ENCODE data around the gene CNTNAP2. TPM values are rescaled to one million over a fixed set of nuclear protein-coding genes. Genes with fewer than 3 reads are reported as not detected.

Gene CNTNAP2
- total RNA-seq, 2 experiments from 2014 or later, result 0.28 TPM; not detected in 1

- TF ChIP-seq CTCF (conservative IDR thresholded peaks at IDR 0.05; ENCODE audit: low read length) (no peak), EZH2phosphoT487 (IDR thresholded peaks at IDR 0.05; ENCODE audit: borderline replicate concordance, low read depth, low read length) (no peak)
- Histone ChIP-seq H2AFZ (ENCODE audit: low read length) (no peak overlapping the region), H3K4me1 (ENCODE audit: insufficient read depth, low read length, poor library complexity, severe bottlenecking) (no peaks in the 10 kb centered on the region), H3K4me2 (ENCODE audit: low read length) (no peak overlapping the region), H3K4me3 (ENCODE audit: low read depth, low read length, poor library complexity, severe bottlenecking) (no peak overlapping the region), H3K79me2 (ENCODE audit: insufficient read depth, low read depth, low read length) (no peaks in the 10 kb centered on the region), H3K36me3 (ENCODE audit: insufficient read depth, low read length) (no peaks in the 10 kb centered on the region), H3K9me2 (ENCODE audit: insufficient read depth, low read length) (no peaks in the 10 kb centered on the region), H3K9me3 (ENCODE audit: low read length) (no peaks in the 10 kb centered on the region), H4K20me1 (ENCODE audit: insufficient read depth, low read length) (no peaks in the 10 kb centered on the region), H3K27ac (ENCODE audit: low read depth, low read length, poor library complexity, severe bottlenecking) (no peak overlapping the region)
- ChIA-PET POLR2A (no interaction called here), CTCF (ENCODE audit: unreplicated experiment) (no interaction called here)
- DNase-seq (ENCODE audit: low spot score), result no peak
- BruUV-seq (replicated peaks), result no TSS peak
- intact Hi-C loops (cut with micrococcal nuclease; ENCODE audit: unreplicated experiment), result no loop called here
Observed at GRCh38 chr7:146539836-146540235, 423.2 kb downstream of the CNTNAP2 start.

DNA sequence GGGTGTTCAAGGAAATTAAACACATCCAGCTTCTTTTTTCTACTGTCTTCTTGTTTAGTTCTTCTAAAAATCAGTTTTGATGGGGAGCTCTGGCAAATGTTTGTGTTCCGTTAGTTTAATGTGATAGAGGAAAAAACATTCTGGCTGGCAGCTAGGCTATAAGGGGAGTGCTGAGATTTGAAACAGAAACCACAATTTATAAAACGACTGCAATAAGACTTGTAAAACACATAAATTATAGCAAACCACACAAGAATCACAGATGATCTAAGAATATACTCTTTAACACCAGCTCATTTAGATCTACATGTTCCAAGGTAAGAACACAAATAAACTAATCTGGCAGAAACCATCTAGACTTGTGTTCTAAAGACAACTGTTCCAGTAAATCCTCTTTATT is 425.5 kb downstream of the CNTNAP2 start:
- H4K20me1 ChIP-seq (ENCODE audit: insufficient read depth, low read length), result no peaks in the 10 kb centered on the region
- no peaks in the 10 kb centered on the region for H3K79me2 ChIP-seq (ENCODE audit: insufficient read depth, low read depth, low read length)
- no TSS peak for BruUV-seq (replicated peaks)
- H3K9me3 ChIP-seq (ENCODE audit: low read length), result no peaks in the 10 kb centered on the region
- H3K27ac ChIP-seq (ENCODE audit: low read depth, low read length, poor library complexity, severe bottlenecking), result no peak overlapping the region
- TF ChIP-seq EZH2phosphoT487 (IDR thresholded peaks at IDR 0.05; ENCODE audit: borderline replicate concordance, low read depth, low read length), result no peak
- TF ChIP-seq CTCF (conservative IDR thresholded peaks at IDR 0.05; ENCODE audit: low read length), result no peak
- no peak for DNase-seq (ENCODE audit: low spot score)
- ChIA-PET POLR2A (interaction anchor here (1.1 kb wide), 1 partner anchor 10 kb away, joined by 3 read pairs; no protein-coding TSS in a partner anchor), CTCF (ENCODE audit: unreplicated experiment) (no interaction called here)
- intact Hi-C loops (cut with micrococcal nuclease; ENCODE audit: unreplicated experiment), result no loop called here
- H3K9me2 ChIP-seq (ENCODE audit: insufficient read depth, low read length), result no peaks in the 10 kb centered on the region
- no peaks in the 10 kb centered on the region for H3K36me3 ChIP-seq (ENCODE audit: insufficient read depth, low read length)
- no peaks in the 10 kb centered on the region for H3K4me1 ChIP-seq (ENCODE audit: insufficient read depth, low read length, poor library complexity, severe bottlenecking)
- H3K4me2 ChIP-seq (ENCODE audit: low read length), result no peak overlapping the region
- no peak overlapping the region for H2AFZ ChIP-seq (ENCODE audit: low read length)
- no peak overlapping the region for H3K4me3 ChIP-seq (ENCODE audit: low read depth, low read length, poor library complexity, severe bottlenecking)

GRCh38 chr7:146544748-146545147 is 428.1 kb downstream of the CNTNAP2 start:
- DNase-seq (ENCODE audit: low spot score), result no peak
- H3K4me1 ChIP-seq (ENCODE audit: insufficient read depth, low read length, poor library complexity, severe bottlenecking), result no peaks in the 10 kb centered on the region
- no peaks in the 10 kb centered on the region for H3K9me3 ChIP-seq (ENCODE audit: low read length)
- H2AFZ ChIP-seq (ENCODE audit: low read length), result no peak overlapping the region
- intact Hi-C loops (cut with micrococcal nuclease; ENCODE audit: unreplicated experiment), result no loop called here
- H3K9me2 ChIP-seq (ENCODE audit: insufficient read depth, low read length), result no peaks in the 10 kb centered on the region
- ChIA-PET POLR2A (no interaction called here), CTCF (ENCODE audit: unreplicated experiment) (no interaction called here)
- no peak overlapping the region for H3K4me2 ChIP-seq (ENCODE audit: low read length)
- no TSS peak for BruUV-seq (replicated peaks)
- no peaks in the 10 kb centered on the region for H3K36me3 ChIP-seq (ENCODE audit: insufficient read depth, low read length)
- H3K4me3 ChIP-seq (ENCODE audit: low read depth, low read length, poor library complexity, severe bottlenecking), result no peak overlapping the region
- H3K27ac ChIP-seq (ENCODE audit: low read depth, low read length, poor library complexity, severe bottlenecking), result no peak overlapping the region
- H4K20me1 ChIP-seq (ENCODE audit: insufficient read depth, low read length), result no peaks in the 10 kb centered on the region
- TF ChIP-seq EZH2phosphoT487 (IDR thresholded peaks at IDR 0.05; ENCODE audit: borderline replicate concordance, low read depth, low read length), result no peak
- TF ChIP-seq CTCF (conservative IDR thresholded peaks at IDR 0.05; ENCODE audit: low read length), result no peak
- no peaks in the 10 kb centered on the region for H3K79me2 ChIP-seq (ENCODE audit: insufficient read depth, low read depth, low read length)
